HT1080 (cell line): ENCODE measurements around the gene CFAP58. TPM values are rescaled to one million over a fixed set of nuclear protein-coding genes. Genes with fewer than 3 reads are reported as not detected.
"Not testable (repeated sequence)": the region's sequence is repeated elsewhere in the genome, so short reads cannot be mapped to it uniquely, and the experiment has no call there.

ENCODE experiments used
- DNase-seq: peaks from one replicate; pipeline ENCODE4 v3.0.0-alpha.2; 2015; ENCODE audit warnings: low read depth
- total RNA-seq: library from RNA; depleted of rRNA; stranded (reverse); fragments of >200 nt; shearing (Covaris generic); gene quantifications from 2 replicates; pipeline ENCODE4 v1.2.3, GENCODE V29; 2014

CFAP58 gene
- total RNA-seq, 1 experiment from 2014 or later, result 0.58 TPM

GRCh38 chr10:104433669-104434068, 80.0 kb downstream of the CFAP58 start:
- DNase-seq, result no peak

GRCh38 chr10:104434601-104435000, 81.0 kb downstream of the CFAP58 start:
- DNase-seq, result peak; percentile 41

DNA sequence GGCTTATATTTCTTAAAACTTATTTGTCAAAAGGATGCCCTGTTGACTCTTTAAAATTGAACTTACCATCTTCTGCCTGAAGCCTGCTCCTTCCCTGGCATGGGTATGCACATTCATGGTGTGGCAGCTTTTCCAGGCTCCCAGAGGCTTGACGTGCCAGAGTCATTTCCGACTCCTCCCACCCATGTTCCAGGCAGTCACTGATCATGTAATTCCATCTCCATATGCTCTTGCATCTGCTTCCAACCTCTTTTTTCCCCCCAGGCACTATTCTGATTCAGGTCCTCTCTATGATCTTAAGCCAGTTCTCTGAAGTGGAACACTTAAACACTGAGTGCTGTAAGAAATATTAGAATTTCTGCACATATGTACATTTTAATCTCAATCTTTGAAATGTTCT, 82.2 kb downstream of the CFAP58 start:
- DNase-seq, result peak; percentile 16

GRCh38 chr10:104437226-104437625, 83.6 kb downstream of the CFAP58 start:
- no peak for DNase-seq

GRCh38 chr10:104440221-104440620, 86.6 kb downstream of the CFAP58 start:
- peak; percentile 33 for DNase-seq

GRCh38 chr10:104441329-104442000, 87.8 kb downstream of the CFAP58 start:
- DNase-seq, result peak; percentile 91

- peak; percentile 95 for DNase-seq
These were observed 91.7 kb downstream of the CFAP58 start for GRCh38 chr10:104445359-104445758.

DNA sequence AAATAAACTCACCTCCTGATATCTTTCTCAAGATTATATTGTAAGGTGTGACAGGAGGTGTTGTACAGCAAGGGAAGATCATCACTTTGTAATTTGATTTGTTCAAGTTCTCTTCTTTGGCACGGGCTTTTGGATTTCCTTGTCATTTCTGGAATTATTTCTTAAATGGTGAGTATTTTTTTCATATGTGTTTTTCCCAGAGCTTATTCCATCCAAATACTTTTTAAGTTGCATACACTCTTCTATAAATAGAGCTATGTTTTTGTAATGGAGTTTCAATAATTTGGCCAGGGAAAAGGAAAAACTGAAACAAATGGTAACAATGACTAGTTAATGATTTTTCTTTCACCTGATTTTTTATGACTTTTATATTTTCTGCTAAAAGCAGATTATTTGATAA, 92.5 kb downstream of the CFAP58 start:
- DNase-seq, result no peak

GRCh38 chr10:104447331-104447730, 93.7 kb downstream of the CFAP58 start:
- peak; percentile 22 for DNase-seq

DNA sequence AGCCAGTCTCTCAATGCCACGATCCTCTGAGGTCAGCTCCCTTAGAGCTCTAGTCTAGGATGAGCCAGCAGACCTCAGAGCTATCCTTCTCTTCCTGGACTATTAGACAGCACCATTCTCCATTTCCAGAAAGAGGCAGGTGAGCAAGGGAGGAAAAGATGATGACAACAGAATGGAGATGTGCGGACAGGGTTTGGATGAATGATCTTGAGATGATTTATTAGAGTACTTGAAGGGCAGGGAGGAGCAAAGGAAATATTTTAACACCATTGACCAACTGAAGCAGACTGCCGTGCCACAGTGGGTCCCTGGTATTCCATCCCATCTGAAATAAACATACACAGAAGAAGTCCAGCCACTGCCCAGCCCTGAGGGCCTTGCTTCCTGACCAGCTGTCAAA, 94.3 kb downstream of the CFAP58 start:
- no peak for DNase-seq

GRCh38 chr10:104449391-104449790, 95.8 kb downstream of the CFAP58 start:
- DNase-seq, result peak; percentile 22

- no peak for DNase-seq
These were observed 96.9 kb downstream of the CFAP58 start for GRCh38 chr10:104450490-104450889.

DNA sequence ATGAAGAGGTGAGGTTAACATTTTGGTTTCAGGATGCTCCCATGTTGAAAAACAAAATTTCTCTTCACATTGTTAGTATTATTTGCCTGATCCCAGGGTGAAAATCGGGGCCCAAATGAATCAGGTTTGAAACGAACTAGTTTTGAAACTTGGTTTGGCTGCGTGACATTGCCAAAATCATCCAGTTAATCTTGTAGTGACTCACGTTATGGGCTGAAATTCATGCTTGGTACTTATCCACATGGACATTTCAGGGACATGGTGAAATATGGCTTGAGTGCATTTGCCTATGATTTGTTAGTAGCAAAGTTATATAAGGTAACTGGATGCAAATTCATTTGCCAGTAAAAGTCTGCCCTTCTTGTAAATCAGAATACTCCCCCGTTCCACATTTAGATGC, 97.3 kb downstream of the CFAP58 start:
- no peak for DNase-seq

DNA sequence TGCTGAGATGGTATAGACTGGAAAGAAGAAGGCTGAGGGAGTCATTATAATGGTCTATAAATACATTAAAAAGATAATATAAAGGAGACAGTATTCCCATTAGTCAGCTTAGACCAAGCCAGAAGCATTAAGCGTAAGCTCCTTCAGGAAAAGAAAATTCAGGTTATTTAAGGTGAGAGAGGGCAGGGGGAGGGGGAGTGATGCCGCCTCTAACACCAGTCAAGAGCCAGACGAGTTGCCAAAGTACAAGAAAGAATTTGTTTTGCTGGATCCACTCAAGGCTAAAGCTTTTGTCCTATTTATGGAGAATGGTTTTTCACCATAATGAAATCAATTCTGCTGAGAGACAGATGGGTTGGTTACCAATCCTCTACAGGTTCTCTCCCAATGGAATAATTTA, 99.3 kb downstream of the CFAP58 start:
- DNase-seq, result no peak

- DNase-seq, result no peak
These were observed 103.3 kb downstream of the CFAP58 start for GRCh38 chr10:104456802-104457542.

DNA sequence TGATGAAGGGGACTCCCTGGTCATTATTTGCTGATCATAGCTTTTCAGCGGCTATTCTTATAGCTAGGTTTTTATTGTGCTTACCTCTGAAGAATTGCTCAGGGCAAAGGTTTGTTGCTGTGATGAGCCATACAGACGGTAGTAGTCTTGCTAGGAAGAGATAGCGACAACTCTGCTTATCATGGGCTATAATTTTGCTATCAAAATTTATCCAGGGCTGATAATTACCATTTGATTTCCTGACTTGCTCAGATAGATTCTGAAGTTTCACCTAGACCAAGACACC, 103.9 kb downstream of the CFAP58 start:
- no peak for DNase-seq

GRCh38 chr10:104465575-104465974, 111.9 kb downstream of the CFAP58 start:
- DNase-seq, result not testable (repeated sequence)

DNA sequence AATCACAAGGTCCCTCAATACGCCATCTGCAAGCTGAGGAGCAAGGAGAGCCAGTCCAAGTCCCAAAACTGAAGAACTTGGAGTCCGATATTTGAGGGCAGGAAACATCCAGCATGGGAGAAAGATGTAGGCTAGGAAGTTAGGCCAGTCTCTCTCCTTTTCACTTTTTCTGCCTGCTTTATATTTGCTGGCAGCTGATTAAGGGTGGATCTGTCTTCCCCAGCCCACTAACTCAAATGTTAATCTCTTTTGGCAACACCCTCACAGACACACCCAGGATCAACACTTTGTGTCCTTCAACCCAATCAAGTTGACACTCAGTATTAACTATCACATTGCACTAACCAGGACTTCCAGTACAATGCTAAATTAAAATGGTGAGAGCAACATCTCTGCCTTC, 115.2 kb downstream of the CFAP58 start:
- not testable (repeated sequence) for DNase-seq

DNA sequence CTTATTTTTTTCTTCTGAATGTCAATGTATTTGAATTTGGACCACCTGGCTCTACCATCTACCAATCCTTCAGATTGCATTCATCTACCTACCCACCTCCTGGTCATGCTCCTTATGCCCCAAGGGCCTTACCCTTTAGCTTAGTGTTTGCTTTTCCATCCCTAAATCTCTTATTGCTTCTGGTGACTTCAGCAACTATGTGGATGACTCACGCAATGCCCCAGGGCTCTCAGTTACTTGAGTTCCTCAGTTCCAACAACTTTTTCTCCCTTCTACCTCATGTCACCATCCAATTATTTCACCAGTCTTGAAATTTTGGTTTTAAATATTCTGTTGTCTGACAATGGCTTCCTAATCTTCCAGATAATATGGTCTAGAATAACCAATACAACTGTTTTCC, 118.9 kb downstream of the CFAP58 start:
- peak; percentile 65 for DNase-seq

DNA sequence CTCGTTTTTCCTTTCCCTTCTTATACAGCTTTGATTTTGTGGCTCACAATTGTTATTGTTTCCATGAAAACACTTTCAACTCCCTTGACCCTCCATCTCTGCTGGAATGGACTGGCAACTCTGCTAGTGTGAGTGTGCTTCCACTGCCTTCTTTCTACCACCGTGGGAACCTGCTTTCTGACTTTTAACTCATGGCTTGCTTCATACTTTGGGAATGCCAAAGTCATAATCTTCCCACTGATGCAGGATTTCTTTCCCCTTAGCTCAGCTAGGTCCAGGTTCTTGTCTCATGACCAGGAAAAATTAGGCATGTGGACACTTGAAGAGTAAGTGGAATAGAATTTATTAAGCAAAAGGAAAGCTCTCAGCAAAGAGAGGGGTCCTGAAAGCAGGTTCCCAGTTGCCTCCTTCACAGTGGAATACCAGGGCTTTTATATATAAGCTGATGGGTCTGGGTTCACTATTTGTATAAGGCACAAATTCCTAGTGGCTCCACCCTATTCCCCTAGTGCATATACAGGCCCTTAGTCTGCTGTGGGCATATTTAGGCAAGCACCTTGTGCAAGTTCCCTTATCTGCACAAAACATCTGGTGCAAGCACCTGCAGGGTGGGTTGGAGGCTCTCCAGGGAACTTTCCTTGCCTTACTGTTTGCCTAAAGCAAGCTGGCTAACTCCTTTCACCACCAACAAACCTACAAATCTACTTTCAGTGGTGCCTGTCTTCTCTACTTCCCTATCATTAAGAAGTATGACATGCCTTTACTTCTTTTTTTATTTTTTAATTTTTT, 119.5 kb downstream of the CFAP58 start:
- DNase-seq, result peak; percentile 56

DNA sequence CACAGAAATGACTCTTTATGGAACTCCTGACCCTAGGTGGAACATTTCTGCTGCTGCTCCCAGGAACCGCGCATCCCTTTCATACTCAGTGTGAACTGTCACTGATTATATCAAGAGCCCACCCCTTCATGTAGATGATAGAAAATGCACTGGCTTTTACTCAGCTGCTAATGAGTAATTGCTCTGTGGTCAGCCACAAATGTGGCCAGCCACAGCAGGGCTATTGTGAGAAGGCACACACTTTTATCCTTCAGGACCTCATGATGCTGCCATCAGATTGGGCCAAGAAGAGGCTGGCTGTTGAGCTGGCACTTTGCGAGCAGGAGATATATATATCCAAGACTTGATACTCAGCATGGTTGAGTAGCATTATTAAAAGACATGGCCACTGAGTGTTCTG, 124.7 kb downstream of the CFAP58 start:
- peak; percentile 56 for DNase-seq

- peak; percentile 17 for DNase-seq
These were observed 126.4 kb downstream of the CFAP58 start for GRCh38 chr10:104479906-104480593.
